ENCODE data around the gene BANP.

The BANP gene

GRCh38 chr16:88057656-88058055 lies 106.4 kb downstream of the BANP start:
- H3K4me3 ChIP-seq (ENCODE audit: low read depth, low read length): no peak overlapping the region
- no peak for DNase-seq (ENCODE audit: low read depth)
- TF ChIP-seq CTCF (IDR thresholded peaks at IDR 0.05; ENCODE audit: control insufficient read depth, extremely low read depth, insufficient read depth): no peak

DNA sequence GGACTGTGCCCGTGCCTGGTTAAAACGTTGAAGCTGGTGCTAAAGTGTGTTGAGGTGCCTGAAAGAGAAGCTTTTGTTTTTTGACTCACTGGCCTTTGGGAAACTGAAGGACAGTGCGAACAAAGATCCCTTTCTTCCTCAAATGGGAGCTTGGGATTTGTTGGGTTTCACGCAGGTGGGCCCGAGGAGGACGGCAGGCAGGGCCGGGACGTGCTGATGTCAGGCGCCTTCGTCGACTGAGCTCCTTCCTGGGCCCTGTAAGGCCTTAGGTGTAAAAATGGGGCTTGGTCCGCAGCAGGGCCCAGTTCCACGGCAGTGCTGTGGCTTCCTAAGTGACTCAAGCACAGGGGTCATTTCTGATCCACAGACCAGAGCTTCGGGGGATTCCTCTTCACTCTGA lies 106.9 kb downstream of the BANP start:
- H3K4me3 ChIP-seq (ENCODE audit: low read depth, low read length): no peak overlapping the region
- TF ChIP-seq CTCF (IDR thresholded peaks at IDR 0.05; ENCODE audit: control insufficient read depth, extremely low read depth, insufficient read depth): no peak
- DNase-seq (ENCODE audit: low read depth): no peak

DNA sequence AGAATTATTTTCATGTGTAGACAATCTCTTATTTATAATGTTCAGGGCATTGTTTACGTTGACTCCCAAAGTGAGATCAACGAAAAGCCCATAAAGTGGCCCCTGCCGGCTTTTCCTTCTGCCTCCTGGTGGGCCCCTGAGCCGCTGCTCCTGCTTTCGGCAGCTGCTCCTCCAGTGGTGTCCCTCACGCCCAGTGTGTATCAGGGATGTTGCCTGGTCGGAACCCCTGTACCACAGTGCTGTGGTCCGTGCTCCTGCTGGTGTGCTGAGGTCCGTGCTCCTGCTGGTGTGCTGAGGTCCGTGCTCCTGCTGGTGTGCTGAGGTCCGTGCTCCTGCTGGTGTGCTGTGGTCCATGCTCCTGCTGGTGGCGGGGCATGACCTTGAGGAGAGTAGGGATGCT lies 107.6 kb downstream of the BANP start:
- H3K4me3 ChIP-seq (ENCODE audit: low read depth, low read length): no peak overlapping the region
- no peak for DNase-seq (ENCODE audit: low read depth)
- TF ChIP-seq CTCF (IDR thresholded peaks at IDR 0.05; ENCODE audit: control insufficient read depth, extremely low read depth, insufficient read depth): no peak

GRCh38 chr16:88059701-88060386 lies 108.6 kb downstream of the BANP start:
- H3K4me3 ChIP-seq (ENCODE audit: low read depth, low read length): no peak overlapping the region
- TF ChIP-seq CTCF (IDR thresholded peaks at IDR 0.05; ENCODE audit: control insufficient read depth, extremely low read depth, insufficient read depth): no peak
- DNase-seq (ENCODE audit: low read depth): no peak

DNA sequence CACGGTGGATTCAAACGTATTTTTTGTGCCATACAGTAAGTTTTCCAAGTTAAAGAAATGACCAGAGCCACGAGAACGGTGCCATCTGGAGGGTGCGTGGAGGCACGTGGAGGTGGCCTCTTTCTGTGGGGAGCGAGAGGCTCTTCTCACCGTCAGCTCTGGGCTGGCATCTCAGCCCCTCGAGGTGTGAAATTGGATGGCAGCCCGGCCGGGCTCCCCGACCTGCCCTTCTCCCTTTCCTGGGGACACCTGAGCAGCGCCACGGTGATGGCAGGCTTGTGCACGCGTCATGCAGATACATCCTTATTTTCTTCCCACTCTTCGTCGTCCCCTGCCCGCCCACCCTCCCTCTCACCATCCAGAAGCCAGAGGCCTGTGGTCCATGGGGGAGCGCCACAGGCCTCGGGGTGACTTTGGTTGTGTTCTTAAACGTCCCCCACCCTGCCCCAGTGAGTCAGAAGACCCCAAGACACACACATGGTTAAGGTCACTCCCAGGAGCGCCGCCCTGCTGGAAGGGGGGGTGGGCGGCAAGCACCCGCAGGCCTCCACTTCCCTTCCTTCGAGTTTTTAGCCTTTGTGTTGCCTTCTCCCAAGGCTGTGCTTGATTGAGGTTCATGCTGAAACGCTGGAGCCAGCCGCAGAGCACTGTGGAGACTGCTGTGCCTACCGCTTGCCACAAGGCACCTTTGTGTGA lies 109.4 kb downstream of the BANP start:
- no peak overlapping the region for H3K4me3 ChIP-seq (ENCODE audit: low read depth, low read length)
- no peak for DNase-seq (ENCODE audit: low read depth)
- TF ChIP-seq CTCF (IDR thresholded peaks at IDR 0.05; ENCODE audit: control insufficient read depth, extremely low read depth, insufficient read depth): 0 out of 2 replicates have a peak, but pooled peaks have one; percentile 5

DNA sequence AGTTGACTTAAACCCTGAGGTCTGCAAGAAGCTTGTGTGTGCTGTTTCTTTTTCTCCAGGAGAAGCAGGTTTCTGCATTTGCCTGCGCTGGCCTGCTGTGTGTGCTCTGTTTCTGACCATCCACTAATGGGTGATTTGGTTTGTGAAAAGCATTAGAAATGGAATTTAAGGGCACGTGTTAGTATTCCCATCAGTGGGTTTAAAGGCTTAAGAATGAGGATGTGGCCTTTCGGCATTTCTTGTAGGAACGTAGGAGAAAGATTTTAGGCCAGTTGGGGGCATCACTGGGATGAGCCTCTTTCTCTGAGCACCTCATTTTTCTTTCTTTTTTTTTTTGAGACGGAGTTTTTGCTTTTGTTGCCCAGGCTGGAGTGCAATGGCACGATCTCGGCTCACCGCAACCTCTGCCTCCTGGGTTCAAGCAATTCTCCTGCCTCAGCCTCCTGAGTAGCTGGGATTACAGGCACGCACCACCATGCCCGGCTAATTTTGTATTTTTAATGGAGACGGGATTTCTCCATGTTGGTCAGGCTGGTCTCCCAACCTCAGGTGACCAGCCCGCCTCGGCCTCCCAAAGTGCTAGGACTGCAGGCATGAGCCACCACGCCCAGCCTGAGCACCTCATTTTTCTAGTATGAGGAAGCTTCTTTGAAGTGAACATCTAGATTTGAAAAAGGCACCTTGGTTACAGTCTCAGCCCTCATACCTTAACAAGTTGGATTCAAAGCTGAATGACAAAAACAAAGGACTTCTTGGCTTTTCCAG lies 110.3 kb downstream of the BANP start:
- no peak for DNase-seq (ENCODE audit: low read depth)
- TF ChIP-seq CTCF (IDR thresholded peaks at IDR 0.05; ENCODE audit: control insufficient read depth, extremely low read depth, insufficient read depth): no peak

More for the DNA sequence above, 110.3 kb downstream of the BANP start:
- H3K4me3 ChIP-seq (ENCODE audit: low read depth, low read length): no peak overlapping the region
